NB4 (cell line): ENCODE measurements around the gene DNMBP.
"Not testable (repeated sequence)": the region's sequence is repeated elsewhere in the genome, so short reads cannot be mapped to it uniquely, and the experiment has no call there.

Experiments
- DNase-seq: peaks from one replicate; pipeline ENCODE4 v3.0.0; 2010; ENCODE audit warnings: low read depth
- H3K4me3 ChIP-seq: one replicate; pipeline ENCODE4 v1.5.1; 2011; ENCODE audit warnings: mild to moderate bottlenecking, low read depth, low read length, moderate library complexity
- CTCF ChIP-seq: IDR thresholded peaks from one replicate; pipeline ENCODE4 v1.5.1; 2012; ENCODE audit warnings: low read depth, low read length
- MAX ChIP-seq: IDR thresholded peaks from 2 replicates; pipeline ENCODE4 v1.6.1; 2011; ENCODE audit warnings: low read depth, low read length
- MYC ChIP-seq: IDR thresholded peaks from 2 replicates; pipeline ENCODE4 v1.6.1; 2011; ENCODE audit warnings: low read depth, low read length
- POLR2A ChIP-seq: IDR thresholded peaks from 2 replicates; pipeline ENCODE4 v1.6.1; 2011; ENCODE audit warnings: mild to moderate bottlenecking; ENCODE audit not compliant: insufficient read length; ENCODE audit errors: extremely low read depth

Gene DNMBP

GRCh38 chr10:99849057-99849456 is 160.7 kb downstream of the DNMBP start:
- no peak for DNase-seq
- no peak for TF ChIP-seq MYC
- TF ChIP-seq POLR2A, result no peak
- TF ChIP-seq CTCF, result no peak
- no peak for TF ChIP-seq MAX
- no peak overlapping the region for H3K4me3 ChIP-seq

GRCh38 chr10:99845837-99846382 is 163.8 kb downstream of the DNMBP start:
- TF ChIP-seq POLR2A (no peak), MAX (peak; percentile 27; the same call in 1 of the 2 replicates), MYC (peak; percentile 51), CTCF (peak; percentile 89)
- no peak overlapping the region for H3K4me3 ChIP-seq

GRCh38 chr10:99844433-99844955 is 165.3 kb downstream of the DNMBP start:
- DNase-seq, result no peak
- H3K4me3 ChIP-seq, result no peak overlapping the region
- TF ChIP-seq POLR2A, result no peak
- no peak for TF ChIP-seq MAX
- TF ChIP-seq MYC, result no peak
- TF ChIP-seq CTCF, result no peak

More at GRCh38 chr10:99845837-99846382, 163.8 kb downstream of the DNMBP start:
- DNase-seq, result peak; percentile 92

- TF ChIP-seq POLR2A, result no peak
- TF ChIP-seq MAX, result no peak
- no peak for TF ChIP-seq MYC
- no peak overlapping the region for H3K4me3 ChIP-seq
- DNase-seq, result no peak
These were observed 166.4 kb downstream of the DNMBP start for GRCh38 chr10:99843310-99843709.

- no peak overlapping the region for H3K4me3 ChIP-seq
- DNase-seq, result no peak
- TF ChIP-seq MAX, result no peak
- no peak for TF ChIP-seq MYC
- no peak for TF ChIP-seq CTCF
- no peak for TF ChIP-seq POLR2A
These were observed 168.0 kb downstream of the DNMBP start for GRCh38 chr10:99841746-99842145.

GRCh38 chr10:99840859-99841258 is 168.9 kb downstream of the DNMBP start:
- H3K4me3 ChIP-seq, DNase-seq: not testable (repeated sequence)
